ENCODE measurements around the gene SLC25A36. TPM values are rescaled to one million over a fixed set of nuclear protein-coding genes. Genes with fewer than 3 reads are reported as not detected.
A peak's percentile ranks its signal among the peaks of the same experiment; 100 is the strongest.
"Not testable (repeated sequence)": the region's sequence is repeated elsewhere in the genome, so short reads cannot be mapped to it uniquely, and the experiment has no call there.

The SLC25A36 gene
- total RNA-seq, 1 experiment from 2014 or later, result 39.1 TPM

- in situ Hi-C loops (cut with HindIII; ENCODE audit: low pct_unique_long_range_greater_than_20kb, low sequenced_read_pairs), result no loop called here
- DNase-seq (ENCODE audit: low read depth), result no peak
Observed at GRCh38 chr3:140956058-140956835, 14.6 kb downstream of the SLC25A36 start.

- peak; percentile 14 for DNase-seq (ENCODE audit: low read depth)
Observed at GRCh38 chr3:140972833-140973232, 31.2 kb downstream of the SLC25A36 start.

GRCh38 chr3:140974900-140975299, 33.3 kb downstream of the SLC25A36 start:
- in situ Hi-C loops (cut with HindIII; ENCODE audit: low pct_unique_long_range_greater_than_20kb, low sequenced_read_pairs), result no loop called here
- no peak for DNase-seq (ENCODE audit: low read depth)

More at GRCh38 chr3:140972833-140973232, 31.2 kb downstream of the SLC25A36 start:
- in situ Hi-C loops (cut with HindIII; ENCODE audit: low pct_unique_long_range_greater_than_20kb, low sequenced_read_pairs), result no loop called here

GRCh38 chr3:140980663-140981062, 39.0 kb downstream of the SLC25A36 start:
- in situ Hi-C loops (cut with HindIII; ENCODE audit: low pct_unique_long_range_greater_than_20kb, low sequenced_read_pairs), result no loop called here
- DNase-seq (ENCODE audit: low read depth), result no peak

- DNase-seq (ENCODE audit: low read depth); in situ Hi-C loops (cut with HindIII; ENCODE audit: low pct_unique_long_range_greater_than_20kb, low sequenced_read_pairs): not testable (repeated sequence)
Observed at GRCh38 chr3:140987792-140988191, 46.2 kb downstream of the SLC25A36 start.

- DNase-seq (ENCODE audit: low read depth), result no peak
- in situ Hi-C loops (cut with HindIII; ENCODE audit: low pct_unique_long_range_greater_than_20kb, low sequenced_read_pairs), result no loop called here
Observed at GRCh38 chr3:140994316-140994715, 52.7 kb downstream of the SLC25A36 start.

GRCh38 chr3:140994861-140995260, 53.2 kb downstream of the SLC25A36 start:
- DNase-seq (ENCODE audit: low read depth); in situ Hi-C loops (cut with HindIII; ENCODE audit: low pct_unique_long_range_greater_than_20kb, low sequenced_read_pairs): not testable (repeated sequence)

GRCh38 chr3:140995881-140996280, 54.2 kb downstream of the SLC25A36 start:
- in situ Hi-C loops (cut with HindIII; ENCODE audit: low pct_unique_long_range_greater_than_20kb, low sequenced_read_pairs), result no loop called here

GRCh38 chr3:141000027-141000663, 58.5 kb downstream of the SLC25A36 start:
- DNase-seq (ENCODE audit: low read depth), result peak; percentile 34
- in situ Hi-C loops (cut with HindIII; ENCODE audit: low pct_unique_long_range_greater_than_20kb, low sequenced_read_pairs), result no loop called here

More at GRCh38 chr3:140995881-140996280, 54.2 kb downstream of the SLC25A36 start:
- no peak for DNase-seq (ENCODE audit: low read depth)

GRCh38 chr3:141000686-141001085, 59.0 kb downstream of the SLC25A36 start:
- in situ Hi-C loops (cut with HindIII; ENCODE audit: low pct_unique_long_range_greater_than_20kb, low sequenced_read_pairs), result no loop called here

GRCh38 chr3:141006344-141006743, 64.7 kb downstream of the SLC25A36 start:
- in situ Hi-C loops (cut with HindIII; ENCODE audit: low pct_unique_long_range_greater_than_20kb, low sequenced_read_pairs), result no loop called here

More at GRCh38 chr3:141000686-141001085, 59.0 kb downstream of the SLC25A36 start:
- DNase-seq (ENCODE audit: low read depth), result no peak

GRCh38 chr3:141009496-141009895, 67.9 kb downstream of the SLC25A36 start:
- DNase-seq (ENCODE audit: low read depth), result no peak
- in situ Hi-C loops (cut with HindIII; ENCODE audit: low pct_unique_long_range_greater_than_20kb, low sequenced_read_pairs), result no loop called here

More at GRCh38 chr3:141006344-141006743, 64.7 kb downstream of the SLC25A36 start:
- no peak for DNase-seq (ENCODE audit: low read depth)

- peak; percentile 36 for DNase-seq (ENCODE audit: low read depth)
Observed at GRCh38 chr3:141011232-141011996, 69.8 kb downstream of the SLC25A36 start.

GRCh38 chr3:141011997-141012262, 70.3 kb downstream of the SLC25A36 start:
- no peak for DNase-seq (ENCODE audit: low read depth)
- in situ Hi-C loops (cut with HindIII; ENCODE audit: low pct_unique_long_range_greater_than_20kb, low sequenced_read_pairs), result no loop called here

More at GRCh38 chr3:141011232-141011996, 69.8 kb downstream of the SLC25A36 start:
- in situ Hi-C loops (cut with HindIII; ENCODE audit: low pct_unique_long_range_greater_than_20kb, low sequenced_read_pairs), result no loop called here

GRCh38 chr3:141012571-141012970, 70.9 kb downstream of the SLC25A36 start:
- in situ Hi-C loops (cut with HindIII; ENCODE audit: low pct_unique_long_range_greater_than_20kb, low sequenced_read_pairs), result no loop called here
- no peak for DNase-seq (ENCODE audit: low read depth)

- no peak for DNase-seq (ENCODE audit: low read depth)
- in situ Hi-C loops (cut with HindIII; ENCODE audit: low pct_unique_long_range_greater_than_20kb, low sequenced_read_pairs), result no loop called here
Observed at GRCh38 chr3:141015481-141015880, 73.8 kb downstream of the SLC25A36 start.

GRCh38 chr3:141017366-141018322, 76.0 kb downstream of the SLC25A36 start:
- in situ Hi-C loops (cut with HindIII; ENCODE audit: low pct_unique_long_range_greater_than_20kb, low sequenced_read_pairs); DNase-seq (ENCODE audit: low read depth): not testable (repeated sequence)

- in situ Hi-C loops (cut with HindIII; ENCODE audit: low pct_unique_long_range_greater_than_20kb, low sequenced_read_pairs), result no loop called here
- no peak for DNase-seq (ENCODE audit: low read depth)
Observed at GRCh38 chr3:141019244-141019643, 77.6 kb downstream of the SLC25A36 start.
